HG03460 (cell line): Measurements from ENCODE around the gene SEC24D.

Experiments
- ATAC-seq: cut with Tn5 transposase; IDR thresholded peaks from one replicate; pipeline ENCODE4 v1.9.1; 2021; ENCODE audit not compliant: unreplicated experiment

Gene SEC24D

DNA sequence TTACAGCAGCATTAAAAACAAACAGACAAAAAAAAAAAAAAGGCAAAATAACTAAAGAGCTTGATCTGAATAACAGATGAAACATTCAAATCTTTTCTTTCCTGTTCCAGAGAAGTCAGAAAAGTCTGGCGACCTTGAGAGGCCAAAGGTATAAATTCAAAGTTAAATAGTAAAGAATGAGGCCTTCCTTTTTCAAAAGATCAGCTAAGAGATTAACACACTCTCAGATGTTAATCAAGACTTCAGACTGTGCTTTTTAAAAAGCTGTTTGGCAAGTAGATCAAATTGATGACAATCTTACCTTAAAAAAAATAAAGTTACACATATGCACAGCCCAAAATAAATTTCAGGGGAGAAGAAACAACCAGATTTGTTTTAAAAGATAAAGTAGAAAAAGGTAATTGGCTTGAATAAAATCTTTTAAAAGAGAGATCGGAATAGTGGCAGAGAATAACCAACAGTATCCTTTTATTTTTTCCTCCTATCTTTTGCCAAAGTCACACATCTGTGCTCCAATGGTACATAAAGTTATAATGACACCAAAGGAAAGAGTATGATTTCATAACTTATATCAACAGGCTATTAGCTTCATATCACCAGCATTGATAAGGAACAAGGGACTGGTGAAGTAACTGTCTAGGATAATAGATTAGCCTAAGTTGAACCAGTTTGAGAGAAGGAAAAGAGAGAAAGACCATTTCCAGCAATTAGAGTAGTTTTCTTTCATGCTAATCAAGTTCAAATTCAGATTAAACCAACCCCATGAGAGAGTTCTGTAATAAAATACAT lies 80.3 kb downstream of the SEC24D start:
- ATAC-seq = no peak

DNA sequence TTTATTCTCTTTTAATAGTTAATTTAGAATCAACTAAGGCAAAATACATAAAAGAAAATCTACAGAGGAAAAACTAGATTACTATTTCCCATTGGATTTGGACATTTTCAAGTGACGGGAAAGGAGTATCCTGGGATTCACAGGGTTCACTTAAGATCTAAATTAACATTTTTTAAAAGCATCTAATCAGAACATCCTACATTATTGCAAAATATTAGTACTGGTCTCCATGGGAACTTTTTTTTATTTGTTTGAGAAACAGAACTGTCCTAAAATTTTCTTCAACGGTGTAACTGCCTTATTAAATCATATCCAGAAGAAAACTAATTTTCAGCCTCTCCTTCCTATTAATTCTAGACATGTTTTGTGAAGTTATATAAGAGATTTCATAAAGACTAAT lies 81.0 kb downstream of the SEC24D start:
- ATAC-seq = no peak

DNA sequence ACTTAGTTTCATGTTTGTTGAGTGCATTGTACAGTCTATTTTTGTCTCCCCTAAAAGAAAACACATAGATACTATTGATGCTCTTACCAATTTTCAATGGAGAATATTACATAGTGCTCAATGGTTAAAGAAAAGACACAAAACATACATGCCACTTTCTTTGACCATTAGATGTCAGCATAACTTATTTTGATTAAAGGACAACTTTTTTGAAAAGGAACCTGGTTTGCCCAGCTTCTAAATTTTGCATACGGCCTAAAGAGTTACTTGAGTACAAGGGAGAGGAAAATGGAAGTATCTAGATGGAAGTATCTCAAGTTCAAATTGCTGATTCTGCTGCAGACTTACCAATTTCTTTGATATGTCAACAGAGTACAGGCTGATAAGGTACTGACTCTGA lies 82.2 kb downstream of the SEC24D start:
- no peak for ATAC-seq

DNA sequence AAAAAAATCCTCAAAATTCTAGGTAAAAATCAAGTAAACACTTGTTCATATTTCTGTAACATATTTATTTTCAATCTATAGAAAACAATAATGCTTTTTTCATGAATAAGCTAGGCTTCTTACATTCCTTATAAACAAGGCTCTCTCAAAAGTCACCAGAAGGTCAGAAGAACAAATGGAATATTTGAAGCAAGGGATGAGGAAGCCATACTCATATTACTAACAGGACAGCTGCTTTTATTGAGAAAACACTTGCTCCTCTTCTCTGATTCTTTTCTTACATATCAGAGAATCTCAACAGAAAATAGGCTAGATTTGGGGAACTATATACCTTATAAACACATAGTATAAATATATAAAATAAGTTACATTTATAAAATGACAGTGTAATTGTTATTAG lies 82.8 kb downstream of the SEC24D start:
- no peak for ATAC-seq

DNA sequence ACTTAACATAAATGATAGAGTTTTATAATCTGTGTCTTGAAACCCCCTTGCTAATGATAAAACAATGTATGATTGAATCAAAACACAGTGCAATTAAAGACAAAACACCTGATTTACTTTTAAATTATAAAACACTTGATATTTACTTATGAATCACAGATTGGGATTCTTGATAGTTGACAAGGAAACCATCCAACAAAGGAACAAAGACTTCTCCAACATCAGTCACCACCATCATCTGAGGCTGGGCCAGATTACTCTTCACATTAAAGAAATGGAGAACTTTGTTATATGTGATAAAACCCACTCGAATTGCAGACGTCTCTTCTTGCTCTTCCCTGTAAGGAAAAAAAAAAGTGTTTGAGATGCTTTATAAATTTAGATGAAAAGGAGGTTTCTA lies 83.4 kb downstream of the SEC24D start:
- no peak for ATAC-seq

DNA sequence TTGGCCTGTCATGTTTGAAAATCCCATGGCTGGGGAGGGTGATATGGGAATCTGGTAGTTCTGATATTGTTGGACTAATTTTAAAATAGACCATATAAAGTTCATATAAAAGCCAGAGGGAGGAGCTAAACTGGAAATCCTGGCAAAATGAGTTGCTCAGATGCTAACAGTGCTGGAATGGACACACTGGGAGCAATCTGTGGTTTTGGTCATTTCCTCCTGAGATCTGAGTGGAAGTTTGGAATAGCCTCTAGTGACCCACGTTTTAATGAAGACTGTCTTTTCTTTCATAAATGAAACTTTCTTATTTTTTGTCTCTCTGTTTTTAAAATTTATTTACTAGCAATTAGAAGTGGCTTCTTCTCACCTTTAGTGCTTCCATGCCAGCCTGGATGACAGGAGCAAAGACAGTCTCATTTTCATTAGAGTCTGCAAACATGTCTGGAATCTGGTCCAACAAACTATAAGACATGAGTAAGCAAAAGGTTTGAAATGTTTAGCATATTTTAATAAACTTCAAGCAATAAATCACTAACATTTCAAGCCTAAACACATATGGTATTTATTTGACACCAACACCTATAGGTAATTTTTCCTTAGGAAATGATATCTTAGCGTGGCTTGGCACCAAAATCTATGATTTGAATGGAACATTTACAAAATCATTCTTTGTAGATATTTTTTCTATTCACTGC lies 84.2 kb downstream of the SEC24D start:
- no peak for ATAC-seq

DNA sequence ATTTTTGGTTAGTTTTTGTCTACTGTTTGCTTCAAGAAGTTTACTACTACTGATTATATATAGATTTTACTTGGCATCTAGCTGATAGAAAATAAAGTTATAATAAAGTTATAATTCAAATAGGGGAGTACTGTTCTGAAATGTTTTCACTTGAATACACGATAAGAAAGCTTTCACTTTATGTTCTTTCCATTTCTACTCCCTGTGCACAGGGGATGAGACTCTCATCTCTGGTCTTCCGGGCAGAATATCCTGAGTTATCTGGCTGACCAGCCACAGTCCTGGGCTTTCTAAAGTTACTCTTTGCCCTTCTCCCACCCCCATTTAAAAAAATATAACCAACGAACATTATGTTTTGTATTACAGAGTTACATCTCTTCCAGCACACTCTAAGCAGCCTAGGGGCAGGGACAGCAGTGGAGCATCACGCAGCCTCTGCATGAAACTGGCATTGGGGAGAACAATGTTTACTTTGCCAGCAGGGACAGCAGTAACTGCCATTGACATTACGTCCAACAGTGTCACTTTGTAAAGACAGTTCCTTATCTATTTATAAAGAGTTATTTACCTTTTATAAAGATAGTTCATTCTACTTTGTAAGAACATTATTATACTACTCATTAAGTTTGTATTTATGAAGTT lies 86.5 kb downstream of the SEC24D start:
- ATAC-seq = no peak

DNA sequence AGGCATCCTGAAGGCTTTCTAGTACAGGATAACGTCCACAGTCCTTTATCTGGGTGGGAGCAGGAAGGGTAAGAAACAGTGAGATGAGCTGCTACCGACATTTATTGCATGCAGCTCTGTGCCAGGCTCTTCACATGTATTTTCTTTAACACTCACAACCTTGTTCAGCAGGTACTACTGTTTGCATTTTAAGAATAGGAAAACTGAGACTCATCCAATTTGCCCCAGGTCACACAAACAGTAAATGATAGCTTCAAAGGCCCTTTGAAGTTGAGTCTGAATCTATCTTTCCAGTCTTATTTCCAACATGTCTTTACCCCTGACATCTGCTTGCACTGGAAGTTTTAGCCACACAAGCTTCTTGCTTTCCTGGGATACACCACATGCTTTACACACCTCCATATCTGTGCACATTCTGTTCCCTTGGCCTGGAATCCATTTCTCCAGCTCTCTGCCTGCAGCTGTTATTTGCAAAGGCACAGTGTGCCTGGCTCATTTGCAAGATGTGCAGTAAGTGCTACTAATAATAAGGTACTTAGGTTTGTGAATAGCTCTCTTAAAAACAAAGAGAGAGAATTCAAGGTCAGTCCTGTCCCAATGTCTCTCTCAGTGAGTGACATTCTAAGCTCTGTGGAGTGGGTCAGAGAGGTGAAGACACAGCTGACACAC lies 89.5 kb downstream of the SEC24D start:
- no peak for ATAC-seq

DNA sequence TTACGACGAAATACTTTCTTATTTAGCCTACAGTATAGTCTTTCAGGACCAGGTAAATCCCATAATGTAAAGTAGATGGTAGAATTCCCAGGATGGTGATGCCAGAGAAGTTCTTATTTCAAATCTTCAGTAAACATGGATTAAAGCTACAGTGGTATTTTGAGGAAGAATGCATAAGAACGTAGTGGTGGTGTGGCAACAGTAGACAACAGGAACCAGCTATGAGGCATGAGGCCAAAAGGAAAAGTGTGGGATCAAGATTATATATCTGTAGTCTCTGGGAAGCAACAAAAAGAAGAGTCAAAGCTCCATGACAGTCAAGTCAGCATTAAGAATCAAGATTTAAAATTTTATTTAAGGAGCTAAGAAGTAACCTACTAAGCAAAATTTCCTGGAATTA lies 90.6 kb downstream of the SEC24D start:
- ATAC-seq = no peak

DNA sequence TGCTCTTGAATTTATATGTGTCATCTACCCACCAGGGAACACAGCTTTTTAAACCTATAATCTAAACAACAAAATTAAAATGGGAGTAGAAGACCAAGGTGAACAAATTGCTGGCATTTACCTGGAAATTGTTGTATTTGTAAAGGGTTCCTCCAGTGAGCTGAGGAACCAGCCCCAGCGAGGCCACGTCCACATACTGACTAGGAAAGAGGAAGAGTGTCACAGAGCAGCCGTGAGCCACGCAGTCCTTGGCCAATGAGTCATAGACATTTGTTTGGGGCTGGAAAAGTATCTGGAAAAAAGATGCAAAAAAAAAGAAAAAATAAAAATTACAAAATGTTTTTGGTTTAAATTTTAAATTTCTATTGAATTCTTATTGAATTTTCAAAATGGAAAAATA lies 92.1 kb downstream of the SEC24D start:
- ATAC-seq = no peak

DNA sequence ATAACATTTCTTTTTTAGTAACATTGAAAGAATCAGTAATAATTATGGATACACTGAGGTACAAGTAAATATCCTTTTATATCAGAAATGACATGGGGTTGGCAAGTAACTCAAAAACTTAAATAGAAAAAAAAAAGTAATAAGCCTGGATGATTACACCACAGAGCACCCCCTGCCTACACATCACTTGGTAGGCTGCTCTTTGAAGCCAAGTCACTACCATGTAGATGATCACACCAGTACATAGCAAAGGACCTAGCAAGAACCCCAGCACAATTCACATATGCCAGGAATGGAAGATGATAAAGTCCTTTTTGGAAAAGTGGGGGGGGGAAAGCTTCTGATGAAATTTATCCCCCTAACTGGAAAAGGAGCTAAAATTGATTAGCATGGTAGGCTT lies 93.9 kb downstream of the SEC24D start:
- ATAC-seq = no peak

DNA sequence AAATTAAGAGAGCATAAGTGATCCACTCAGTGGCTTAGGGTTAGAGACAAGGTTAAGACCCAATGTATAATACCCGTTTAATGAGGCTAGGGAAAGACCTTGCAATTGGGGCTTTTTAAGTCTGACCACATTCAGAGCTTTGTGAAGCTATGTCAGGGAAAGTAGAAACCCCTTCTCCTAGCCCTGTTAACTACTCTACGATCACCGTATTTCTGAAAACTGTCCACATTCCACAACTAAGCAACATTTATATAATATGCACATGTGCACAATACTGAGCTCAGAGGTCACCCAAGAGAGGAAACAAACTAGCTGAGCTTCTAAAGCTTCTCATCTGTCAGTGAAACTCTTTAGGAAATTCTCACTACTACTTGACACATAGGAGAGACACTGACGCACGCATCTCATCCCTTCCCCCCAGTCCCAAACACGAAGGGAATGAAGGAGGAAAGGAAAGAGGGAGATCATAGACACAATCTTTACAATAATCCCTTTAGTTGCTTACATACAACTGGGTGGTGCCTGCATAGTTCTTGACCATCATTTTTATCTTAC lies 94.5 kb downstream of the SEC24D start:
- ATAC-seq = no peak

DNA sequence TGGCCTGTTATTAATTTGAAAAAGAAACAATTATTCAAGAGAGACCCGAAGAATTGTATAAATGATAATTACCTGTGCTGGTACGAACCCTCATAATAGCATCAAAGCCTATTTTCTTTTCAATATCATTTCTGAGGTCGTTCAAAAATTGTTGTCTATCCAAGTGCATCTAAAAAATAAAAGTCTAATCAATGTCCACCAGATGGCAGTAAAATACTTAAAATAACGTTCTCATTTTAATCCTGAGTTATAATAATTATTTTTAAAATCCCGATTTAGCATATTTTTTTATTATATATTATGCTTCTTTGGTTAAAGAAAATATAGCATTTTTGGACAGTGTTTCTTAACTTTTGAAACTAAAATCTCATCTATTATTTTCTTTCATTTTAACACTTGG lies 95.1 kb downstream of the SEC24D start:
- no peak for ATAC-seq

DNA sequence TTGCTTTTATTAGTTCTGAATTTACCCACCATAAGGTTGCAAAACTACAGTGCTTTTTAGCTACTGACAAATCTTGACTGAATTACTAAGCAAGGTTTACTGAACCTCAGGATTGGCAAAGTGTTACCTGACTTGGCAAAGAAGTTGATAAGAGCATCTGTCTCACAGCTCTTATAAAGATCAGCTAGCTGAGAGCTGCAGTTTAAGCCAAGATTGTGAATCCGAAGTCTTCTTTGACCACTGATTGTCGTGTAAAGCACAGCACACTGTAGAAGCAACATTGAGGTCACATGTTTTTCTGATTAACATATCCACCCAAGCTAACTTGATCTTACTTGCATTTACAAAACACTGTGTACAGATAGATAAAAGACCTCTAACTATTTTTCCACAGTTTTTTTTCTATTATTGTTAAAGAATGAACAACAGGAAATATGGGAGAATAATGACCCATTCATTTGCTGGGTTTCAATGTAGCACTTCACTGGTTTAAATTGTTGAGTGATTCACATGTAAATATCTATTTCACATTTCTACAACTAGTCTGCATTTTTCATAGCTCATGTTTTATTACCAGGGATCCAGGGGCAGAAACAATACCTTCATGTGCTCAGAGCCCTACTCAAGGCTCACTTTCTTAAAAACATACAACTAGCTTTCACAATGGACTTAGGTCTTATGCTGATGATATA lies 96.8 kb downstream of the SEC24D start:
- no peak for ATAC-seq

DNA sequence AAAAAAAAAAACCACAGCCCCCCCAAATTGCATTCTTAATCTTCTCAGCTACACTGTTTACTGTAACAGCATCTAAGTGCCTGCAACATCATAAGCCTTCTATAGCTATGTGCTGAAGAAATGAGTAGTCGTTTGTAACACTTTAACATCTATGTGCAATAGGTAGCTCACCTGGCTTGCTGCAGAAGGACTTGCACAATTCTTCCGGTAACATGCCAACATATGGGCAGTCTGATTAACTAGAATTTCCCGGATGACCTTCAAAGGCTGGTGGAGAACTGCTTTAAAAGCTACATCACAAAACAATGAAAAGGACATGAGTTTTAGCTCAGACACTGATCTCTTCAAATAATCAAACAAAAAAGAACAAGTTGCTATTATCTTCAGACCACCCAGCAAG lies 97.8 kb downstream of the SEC24D start:
- ATAC-seq = no peak

DNA sequence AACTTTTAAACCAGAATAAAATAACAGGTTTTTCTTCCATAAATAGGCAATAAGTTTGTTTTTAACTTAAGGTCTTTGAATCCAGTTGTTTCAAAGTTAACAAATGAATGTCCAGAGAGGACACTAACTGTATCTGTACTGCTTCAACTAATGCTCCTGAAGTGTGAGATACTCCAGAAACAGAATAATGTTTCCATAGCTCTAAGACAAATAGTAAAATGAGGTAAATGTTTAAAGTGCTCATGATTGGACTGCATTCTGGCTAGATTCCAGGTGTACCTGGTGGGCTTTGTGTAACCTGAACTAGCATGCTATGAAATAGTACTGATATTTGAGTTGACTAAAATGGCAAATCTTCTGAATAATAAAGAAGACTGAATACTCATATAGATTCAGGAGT lies 99.0 kb downstream of the SEC24D start:
- no peak for ATAC-seq

DNA sequence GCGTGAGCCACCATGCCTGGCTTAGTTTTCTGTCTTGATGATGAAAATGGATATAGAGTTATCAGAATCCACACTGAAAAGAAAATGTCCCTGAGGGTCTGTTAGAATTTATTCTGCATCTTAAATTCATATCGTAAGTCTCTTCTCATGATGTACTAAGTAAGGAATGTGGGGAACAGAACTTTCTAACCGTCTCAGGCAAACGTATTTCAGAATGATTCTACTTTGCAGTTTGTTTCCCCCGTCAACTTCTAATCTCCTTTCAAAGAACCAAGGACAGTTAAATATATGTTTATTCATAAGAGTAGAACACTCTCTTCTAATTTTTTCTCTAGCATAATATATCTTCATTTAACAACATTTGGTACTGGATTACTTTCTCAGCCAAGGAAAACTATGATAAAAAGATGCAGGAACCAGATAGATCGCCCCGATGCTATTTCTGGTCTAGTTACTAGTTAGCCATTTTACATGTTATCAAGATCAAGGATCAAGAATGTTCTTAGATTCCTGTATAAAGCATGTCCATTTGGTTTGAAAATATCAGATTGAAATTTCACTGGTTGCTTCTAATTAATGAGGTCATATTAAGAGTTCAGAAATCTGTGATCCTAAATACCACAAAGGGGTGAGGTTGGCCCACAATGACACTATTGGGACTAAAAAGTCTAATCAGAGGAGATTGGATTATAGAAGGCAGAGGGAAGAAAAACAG lies 101.3 kb downstream of the SEC24D start:
- no peak for ATAC-seq

DNA sequence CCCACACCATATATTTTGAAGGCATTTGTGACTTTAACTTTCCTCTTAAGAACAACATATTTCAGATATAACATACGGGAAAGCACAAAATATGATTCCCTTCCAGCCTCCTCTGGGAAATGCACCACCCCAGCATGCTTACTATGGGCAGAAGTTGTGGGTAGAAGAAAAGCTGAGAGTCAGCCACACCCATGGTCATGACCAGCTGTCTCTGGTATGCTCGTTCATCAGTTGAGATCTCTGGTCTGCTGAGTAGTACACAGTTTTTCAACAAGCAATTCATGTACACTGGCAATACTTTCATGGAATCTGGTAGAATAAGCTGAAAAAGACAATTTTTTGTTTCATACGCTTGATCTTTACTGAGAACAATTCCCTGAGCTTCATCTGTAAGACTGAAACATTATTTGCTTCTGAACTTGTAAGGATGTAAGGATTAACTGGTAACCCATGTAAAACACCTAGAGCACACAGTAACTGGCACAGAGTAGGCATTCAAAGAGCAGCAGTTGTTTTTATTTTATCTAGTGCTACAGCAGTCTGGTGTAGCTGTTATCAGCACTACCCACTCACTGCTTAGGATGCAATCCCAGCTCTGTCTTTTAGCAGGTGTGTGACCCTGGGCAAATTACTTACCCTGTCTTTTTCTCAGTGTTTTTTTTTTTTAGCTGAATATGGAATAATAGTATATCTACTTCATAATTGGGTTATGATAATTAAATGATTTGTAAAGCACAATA lies 103.2 kb downstream of the SEC24D start:
- no peak for ATAC-seq

DNA sequence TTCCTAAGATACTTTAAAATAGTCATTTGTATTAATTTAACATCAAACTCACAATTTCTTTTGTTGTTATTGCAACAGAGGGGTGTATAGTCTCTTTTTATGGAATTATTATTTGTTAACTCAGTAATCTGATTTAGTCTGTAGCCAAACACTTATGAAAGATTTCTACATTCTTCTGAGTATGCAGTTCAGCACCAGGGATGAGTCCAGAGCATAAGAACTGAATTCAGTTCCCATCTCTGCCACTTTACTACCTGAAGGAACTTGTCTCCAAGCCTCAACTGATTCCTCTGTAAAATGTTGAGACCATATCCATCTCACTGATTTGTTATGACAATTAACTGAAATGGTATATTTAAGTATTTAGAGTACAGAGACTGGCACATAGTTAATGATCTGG lies 105.2 kb downstream of the SEC24D start:
- ATAC-seq = no peak
